HG03558 (cell line): ENCODE data around the gene KIAA0319L.

Source experiments
- ATAC-seq: cut with Tn5 transposase; IDR thresholded peaks from one replicate; pipeline ENCODE4 v1.9.1; 2021; ENCODE audit warnings: moderate number of reproducible peaks; ENCODE audit not compliant: unreplicated experiment; ENCODE audit errors: extremely low read depth

The KIAA0319L gene

DNA sequence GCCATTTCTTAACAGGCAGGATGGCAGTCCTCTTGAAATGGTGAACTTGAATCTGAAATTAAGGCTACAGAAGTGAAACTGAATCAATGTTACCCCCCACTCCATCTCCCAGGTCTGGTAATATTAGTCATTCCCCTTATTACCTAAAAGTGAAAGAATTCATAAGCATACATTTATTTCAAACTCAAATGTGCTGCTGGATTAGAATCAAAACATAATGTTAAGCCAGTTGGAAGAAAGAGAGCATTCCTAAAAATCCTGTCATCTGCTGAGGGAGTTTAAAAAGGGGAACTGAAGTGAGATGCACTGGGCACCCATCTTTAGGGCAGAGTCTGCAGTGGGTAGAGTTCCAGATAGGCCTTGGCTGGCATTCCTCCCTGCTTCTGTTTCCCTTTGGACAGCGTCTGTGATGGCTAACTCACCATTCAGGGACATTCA lies 17.4 kb downstream of the KIAA0319L start:
- no peak for ATAC-seq

DNA sequence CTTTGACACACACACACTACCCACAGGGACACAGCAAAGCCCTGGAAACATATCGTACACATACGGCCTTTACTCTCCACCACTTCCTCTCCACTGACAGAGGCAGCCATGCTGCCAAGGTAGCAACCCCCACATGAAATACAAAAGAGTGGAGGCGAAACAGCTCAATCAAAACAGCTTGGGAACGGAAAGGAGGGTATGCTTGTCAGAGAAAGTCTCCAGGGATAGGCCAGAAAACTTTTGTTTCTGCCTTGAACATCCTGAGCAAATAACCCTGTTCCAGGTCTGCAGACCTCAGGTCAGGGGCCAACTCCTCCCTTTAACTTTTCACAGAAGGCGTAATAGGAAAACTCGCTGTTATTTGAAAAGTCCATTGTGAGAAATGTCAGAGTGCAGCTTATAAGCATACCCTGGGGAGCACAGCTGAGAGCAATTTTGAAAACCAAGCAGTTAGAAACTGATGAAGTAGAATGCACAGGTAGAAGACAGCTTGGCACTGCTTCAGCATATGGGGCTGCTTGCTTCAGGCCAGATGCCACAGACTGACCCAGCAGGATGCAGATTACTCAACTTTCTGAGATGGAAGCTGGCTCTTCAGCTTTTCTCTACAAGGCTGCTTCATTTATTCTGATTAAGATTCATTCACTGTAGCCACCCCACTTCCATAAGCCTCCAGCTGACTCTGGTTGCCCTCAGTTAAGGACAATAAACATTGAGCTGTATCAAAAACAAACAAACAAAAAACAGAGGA lies 18.0 kb downstream of the KIAA0319L start:
- ATAC-seq: no peak

DNA sequence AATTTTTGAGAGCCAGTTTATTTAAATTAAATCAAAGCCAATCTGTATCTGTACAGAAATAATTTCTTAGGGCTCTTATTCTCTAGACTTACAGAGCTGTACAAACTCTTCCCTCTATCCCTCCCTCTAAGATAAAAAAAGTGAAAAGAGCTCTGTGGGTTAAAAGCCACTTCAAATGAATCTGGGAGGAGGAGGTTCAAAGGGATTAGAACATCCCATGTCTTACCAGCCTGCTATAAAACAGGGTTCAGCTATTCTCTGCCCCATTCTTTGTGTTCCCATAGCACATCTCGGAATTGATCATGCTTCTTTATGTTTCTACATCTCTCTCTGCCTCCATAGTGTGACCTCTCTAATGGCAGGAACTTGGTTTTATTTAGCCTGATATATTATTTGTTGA lies 19.4 kb downstream of the KIAA0319L start:
- no peak for ATAC-seq

DNA sequence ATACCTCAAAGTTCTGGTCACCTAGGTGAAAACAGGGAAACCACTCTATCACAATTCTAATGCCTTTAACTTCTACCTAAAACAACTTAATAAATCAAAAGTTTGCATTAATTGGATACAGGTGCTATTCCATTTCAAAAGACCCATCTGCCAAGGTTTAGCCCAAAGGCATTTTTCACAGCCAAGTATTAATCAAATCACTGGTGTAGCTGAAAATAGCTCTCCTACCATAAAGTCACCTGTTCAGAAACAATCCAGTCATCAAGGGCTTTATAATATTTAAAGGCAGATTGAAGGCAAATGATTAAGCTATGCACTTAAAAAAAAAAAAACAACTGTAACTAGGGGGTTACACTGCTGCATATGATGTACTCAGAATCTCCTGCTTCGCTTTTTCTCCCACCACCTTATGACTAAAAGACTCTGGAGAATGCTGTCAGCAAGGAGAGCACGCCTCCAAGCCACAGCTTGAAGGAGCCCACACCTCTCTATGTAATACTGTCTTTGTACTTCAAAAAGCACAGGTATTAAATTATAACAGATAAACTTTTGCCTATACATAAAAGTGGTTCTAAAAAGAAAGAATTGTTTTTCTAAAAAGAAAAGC lies 20.5 kb downstream of the KIAA0319L start:
- no peak for ATAC-seq

DNA sequence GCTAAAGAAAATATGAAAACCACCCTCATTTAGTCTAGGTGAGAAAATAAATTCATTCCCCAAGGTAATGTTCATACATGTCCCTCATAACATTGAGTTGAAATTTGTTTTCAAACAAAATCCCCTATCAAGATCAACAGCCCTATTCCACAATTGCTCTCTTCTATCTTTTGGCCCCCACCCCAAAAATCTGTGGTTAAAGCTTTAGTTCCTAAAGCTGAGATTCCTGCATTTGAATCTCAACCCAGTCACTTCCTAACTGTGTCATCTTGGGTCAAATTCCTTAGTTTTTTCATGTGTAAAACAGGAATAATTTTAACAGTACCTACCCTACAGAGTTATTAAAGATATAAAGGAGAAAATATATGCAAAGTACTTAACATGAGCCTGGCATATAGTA lies 22.0 kb downstream of the KIAA0319L start:
- ATAC-seq: no peak

DNA sequence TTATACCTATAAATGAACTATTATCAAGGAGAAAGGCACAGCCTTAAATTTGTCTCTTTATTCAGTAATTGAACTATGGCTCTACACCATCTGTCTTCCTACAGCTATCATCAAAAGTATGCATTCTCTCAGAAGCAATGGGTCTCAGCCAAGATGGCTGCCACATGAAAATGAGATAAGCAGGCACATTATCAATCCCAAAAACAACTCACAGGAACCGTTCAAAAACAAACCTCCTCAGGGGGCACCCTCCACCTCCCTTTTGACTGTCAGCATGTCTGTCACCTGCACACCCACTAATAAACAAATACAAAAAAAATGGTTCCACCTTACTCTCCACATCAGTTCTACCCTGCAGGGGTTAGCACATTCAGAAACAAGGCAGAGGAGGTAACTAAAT lies 23.6 kb downstream of the KIAA0319L start:
- no peak for ATAC-seq

DNA sequence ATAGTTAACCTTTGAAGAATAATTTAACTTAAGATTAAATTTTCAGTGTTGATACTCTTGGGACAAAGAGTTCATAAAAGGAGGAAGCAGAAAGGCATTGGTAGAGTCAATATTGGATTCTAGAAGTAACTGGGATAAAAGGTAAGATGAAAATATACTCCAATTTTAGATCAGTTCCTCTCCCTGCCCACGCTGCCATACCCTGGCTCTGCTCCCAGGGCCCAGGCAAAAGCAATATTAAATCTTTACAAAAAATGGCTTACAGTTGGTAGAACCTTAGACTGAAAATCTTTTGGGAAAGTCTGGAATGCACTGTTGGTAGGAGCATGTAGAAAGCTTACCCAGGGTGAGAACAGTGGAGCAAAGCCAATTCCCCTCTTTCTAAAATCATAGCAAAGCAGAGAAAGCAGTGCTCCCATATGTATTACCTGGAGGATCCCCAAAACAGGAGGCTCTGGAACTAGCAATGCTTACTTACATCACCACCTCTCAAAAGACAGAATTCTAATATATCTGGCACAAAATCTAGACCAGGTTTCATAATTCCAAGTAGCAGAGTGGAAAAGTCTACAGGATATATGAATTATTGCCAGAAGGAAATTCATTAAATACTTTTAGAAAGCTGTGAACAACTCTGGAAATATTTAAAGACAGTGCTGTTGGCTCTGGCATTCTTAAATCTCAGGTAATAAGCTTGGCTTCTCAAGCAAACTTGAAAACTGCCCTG lies 24.5 kb downstream of the KIAA0319L start:
- no peak for ATAC-seq

DNA sequence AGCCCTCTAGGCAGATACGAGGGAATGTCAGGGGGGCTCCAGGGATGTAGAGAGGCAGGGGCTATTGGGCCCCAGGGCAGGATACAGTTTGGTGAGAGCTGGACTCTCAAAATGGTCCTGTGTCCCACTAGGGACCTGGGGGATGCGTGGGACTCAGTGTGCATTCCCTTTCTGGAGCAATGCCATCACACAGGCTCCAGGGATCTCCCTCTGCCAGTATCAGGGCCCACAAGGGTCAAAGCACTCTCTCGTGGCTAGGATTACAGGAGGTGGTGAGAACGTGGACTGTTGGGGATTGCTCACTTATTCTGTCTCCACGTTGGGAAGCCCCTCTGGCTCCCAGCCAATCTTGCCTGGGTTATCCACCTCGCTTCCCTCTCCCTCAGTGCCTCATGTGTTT lies 25.8 kb downstream of the KIAA0319L start:
- no peak for ATAC-seq

DNA sequence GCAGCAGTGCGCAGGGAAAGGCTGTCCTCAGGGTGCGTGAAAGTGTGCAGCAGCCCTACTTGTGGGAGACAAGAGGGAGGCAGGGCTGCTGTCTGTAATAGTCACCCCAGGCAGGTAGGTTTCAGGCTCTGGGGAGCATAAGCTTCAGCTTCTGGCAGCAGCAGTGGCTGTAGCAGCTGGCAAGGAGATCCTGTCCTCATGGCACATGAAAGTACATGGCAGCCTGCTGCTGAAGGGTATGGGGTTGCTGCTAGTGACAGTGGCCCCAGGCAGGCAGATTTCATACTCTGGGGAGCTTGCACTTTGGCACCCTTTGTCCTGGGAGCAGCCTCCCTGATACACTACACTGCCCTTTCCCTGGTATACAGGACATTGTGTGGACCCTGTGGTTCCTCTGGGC lies 26.3 kb downstream of the KIAA0319L start:
- no peak for ATAC-seq

DNA sequence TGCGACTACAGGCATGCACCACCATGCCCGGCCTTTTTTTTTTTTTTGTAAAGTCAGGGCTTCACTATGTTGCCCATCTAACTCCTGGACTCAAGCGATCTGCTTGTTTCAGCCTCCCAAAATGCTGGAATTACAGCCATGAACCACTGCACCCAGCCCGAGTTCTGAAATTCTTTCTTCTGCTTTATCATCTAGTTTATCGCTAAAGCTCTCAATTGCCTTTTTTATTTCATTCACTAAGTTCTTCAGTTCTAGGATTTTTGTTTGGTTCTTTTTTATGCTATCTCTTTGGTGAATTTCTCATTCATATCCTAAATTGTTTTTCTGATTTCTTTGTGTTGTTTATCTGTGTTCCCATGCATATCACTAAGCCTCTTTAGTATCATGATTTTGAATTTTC lies 27.0 kb downstream of the KIAA0319L start:
- no peak for ATAC-seq

DNA sequence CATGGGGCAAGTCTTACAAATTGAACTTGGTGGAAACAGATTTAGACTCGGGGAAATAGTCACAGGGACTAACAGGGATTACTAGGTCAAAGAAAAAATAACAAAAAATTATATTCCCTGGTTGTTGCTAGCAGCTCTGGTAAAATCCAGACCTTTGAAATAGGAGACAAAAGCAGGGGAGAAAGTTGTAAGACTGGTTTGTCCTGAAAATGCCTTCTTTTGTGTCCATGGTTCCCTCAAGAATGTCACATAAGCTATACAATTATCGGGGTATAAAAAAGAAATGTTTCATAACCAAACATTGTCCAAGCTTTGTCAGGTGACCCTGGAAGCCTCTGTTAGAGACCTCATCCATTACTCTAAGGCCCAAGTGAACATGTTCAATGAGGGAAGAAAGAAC lies 33.1 kb downstream of the KIAA0319L start:
- no peak for ATAC-seq

DNA sequence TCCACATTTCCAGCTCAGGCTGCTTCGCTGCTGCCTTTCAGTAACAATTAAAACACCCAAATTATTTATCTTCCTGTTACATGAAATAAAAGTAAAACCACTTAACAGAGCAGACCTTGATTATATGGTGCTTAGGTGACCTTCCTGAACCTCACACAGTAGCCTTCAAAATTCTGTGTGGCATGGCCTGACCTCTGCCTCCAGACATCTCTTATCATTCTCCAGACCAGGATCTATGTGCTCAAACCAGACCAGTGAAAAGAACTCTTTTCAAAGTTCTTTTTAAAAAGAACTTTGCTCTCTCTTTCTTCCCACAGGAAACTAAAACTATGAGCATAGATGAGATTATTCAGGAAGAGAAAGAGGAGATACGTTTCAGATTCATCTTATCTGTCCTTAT lies 37.8 kb downstream of the KIAA0319L start:
- ATAC-seq: no peak

DNA sequence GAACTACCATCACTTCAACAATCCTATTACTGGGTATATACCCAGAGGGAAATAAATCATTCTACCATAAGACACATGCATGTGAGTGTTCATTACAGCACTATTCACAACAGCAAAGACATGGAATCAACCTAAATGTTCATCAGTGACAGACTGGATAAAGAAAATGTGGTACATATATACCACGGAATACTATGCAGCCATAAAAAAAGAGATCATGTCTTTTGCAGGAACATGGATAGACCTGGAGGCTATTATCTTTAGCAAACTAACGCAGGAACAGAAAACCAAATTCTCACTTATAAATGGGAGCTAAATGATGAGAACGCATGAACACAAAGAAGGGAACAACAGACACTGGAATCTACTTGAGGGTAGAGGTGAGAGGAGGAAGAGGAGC lies 39.0 kb downstream of the KIAA0319L start:
- ATAC-seq: no peak

DNA sequence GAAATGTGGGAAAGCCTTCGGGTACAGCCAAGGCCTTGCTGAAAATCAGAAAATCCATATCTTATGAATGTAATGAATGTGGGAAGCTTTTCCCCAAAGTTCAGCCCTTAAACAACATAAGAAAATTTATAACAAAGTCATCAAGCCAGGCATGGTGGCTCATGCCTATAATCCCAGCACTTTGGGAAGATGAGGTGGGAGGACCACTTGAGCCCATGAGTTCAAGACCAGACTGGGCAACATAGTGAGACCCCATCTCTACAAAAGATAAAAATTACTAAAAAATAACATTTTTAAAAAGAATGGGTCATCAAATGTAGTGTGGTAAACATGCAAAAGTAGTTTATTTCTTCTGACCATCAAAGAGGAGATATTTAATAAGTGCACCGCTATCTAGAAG lies 45.9 kb downstream of the KIAA0319L start:
- ATAC-seq: no peak

DNA sequence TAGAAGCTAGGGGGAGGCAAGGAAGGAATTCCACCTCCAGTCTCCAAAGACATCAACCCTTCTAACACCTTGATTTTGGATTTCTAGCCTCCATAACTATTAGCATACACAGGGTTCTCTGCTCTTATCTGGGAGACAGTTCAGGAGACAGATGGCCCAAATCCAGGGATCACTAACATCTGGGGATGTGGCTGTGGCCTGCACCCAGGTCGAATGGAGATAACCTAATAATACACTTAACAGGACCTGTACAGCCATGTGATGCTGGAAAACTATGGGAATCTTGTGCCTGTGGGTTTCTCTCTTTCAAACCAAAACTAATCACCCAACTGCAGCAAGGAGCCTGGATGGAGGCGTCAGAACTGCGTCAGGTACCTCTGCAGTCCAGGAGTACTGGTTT lies 47.6 kb downstream of the KIAA0319L start:
- no peak for ATAC-seq

DNA sequence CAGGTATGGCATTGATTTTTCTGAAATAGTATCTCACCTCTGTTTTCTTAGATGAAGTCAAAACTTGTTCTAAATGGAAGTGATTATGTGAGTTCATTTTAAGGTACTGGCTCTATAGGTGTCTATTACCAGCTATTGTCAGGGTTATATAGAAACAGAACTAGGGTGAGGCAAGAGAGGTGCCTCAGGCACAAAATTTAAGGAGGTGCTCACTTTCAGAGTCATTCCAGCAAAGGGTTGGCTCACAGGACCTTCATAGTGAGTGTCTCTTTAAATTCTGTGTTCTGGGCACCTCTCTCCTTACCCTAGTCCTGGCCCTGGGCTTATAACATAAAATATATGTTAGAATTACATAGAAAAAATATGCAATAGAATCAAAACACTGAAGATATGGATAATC lies 49.3 kb downstream of the KIAA0319L start:
- ATAC-seq: no peak

DNA sequence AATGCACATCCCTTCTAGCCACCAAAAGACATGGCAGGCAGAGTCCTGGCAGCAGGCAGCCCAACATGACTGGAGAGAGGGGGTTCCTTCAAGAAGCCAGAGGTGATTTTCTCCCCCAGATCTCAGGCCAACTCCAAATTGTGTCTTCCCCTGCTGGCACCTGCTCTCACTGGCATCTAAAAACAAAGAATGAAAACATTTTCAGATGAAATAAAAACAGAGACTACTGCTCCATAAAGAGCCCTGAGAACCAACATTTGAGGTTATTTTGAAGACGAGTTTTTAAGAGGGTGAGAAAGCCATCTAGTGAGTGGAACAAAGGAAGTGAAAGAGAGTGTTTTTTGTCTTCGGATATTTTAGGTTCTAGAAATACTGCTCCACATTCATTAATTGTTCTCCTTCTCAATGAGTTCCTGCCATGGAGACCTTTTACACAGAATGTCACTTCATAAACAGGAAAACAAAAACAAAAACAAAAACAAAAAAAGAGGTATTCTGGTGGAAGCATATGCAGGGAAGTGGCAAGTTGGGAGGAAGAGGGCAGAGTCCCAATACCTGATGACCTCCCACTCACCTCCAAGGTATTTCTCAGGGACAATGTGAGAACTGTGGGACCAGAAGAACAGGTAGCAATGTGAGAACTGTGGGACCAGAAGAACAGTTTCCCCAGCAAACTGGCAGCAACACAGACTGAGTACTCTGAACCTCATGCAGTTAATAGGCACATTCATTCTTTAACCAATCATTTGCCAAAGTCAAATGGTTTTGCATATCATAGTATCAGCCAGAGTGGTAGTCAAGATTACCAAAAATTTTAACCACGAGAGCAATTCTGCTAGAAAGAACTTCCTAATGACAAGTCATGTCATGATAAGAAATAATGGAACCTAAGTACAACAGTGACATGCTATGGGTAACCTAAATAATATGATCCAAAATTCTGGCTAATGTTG lies 50.0 kb downstream of the KIAA0319L start:
- no peak for ATAC-seq

DNA sequence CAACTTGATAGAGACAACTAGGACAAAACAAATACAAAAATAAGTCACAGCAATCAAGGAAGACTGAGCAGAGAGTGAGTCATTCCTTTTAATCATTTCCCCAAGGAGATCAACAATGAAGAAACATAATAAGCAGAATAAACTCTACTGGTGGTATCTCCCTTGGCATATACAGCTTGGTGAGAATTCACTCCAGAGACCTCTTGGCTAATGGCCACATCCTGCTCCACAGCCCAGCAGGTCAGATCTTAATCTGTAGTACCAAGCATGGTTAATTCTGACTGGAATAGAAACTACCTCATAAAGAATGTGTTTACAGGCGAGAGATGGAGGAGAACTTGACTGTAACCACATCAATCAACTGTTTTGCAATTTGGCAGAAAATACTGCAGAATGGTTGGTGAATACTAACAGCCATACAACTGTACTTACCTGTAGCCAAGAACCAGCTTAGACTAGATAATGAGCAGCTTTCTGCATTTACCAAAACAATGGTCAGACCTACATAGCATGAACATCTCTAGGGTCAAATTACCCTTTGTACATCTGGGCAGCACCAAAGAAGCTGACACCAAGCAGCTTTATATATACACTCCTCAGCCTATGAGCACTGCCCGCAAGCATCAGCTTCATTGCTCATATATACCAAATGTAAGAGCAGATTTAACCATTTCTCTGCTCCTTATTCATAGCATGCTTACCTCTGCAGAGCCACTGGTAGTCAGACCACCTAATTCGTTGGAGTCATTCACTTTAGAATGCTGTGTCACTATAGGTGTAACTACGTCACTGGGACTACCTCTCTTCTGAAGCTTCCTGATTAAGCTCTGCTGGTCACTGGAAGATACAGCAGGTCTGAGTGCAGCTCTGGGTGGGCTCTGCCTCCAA lies 51.0 kb downstream of the KIAA0319L start:
- no peak for ATAC-seq

DNA sequence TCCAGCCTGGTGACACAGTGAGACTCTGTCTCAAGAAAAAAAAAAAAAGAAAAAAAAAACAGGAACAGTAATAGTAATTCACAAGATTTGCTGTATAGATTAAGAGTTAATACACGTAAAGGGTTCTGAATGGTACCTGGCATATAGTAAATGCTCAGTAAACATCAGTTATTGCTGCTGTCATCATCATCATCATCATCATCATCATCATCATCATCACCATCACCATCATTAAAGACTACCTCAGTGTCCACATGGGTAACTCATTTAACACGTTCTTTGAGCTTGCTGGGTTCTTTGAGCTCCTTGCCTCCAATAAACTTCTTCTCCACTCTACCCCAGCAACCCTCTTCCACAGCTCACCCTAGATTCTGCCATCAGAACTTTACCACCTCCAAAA lies 55.0 kb downstream of the KIAA0319L start:
- no peak for ATAC-seq
